HPDE6-E6E7 (cell line): ENCODE data around the gene TMEM258.
A peak's percentile ranks its signal among the peaks of the same experiment; 100 is the strongest.

Experiments used
- DNase-seq: peaks from one replicate; pipeline ENCODE4 v3.0.0; 2011; ENCODE audit warnings: missing footprints; ENCODE audit errors: extremely low spot score

The TMEM258 gene

GRCh38 chr11:61757213-61757862, 35.1 kb downstream of the TMEM258 start:
- no peak for DNase-seq

GRCh38 chr11:61756452-61757212, 35.8 kb downstream of the TMEM258 start:
- DNase-seq = no peak

GRCh38 chr11:61756147-61756451, 36.3 kb downstream of the TMEM258 start:
- no peak for DNase-seq

GRCh38 chr11:61754534-61755482, 37.6 kb downstream of the TMEM258 start:
- no peak for DNase-seq

- no peak for DNase-seq
Measured at GRCh38 chr11:61753672-61754071, 38.7 kb downstream of the TMEM258 start.

GRCh38 chr11:61752925-61753521, 39.4 kb downstream of the TMEM258 start:
- DNase-seq = no peak

GRCh38 chr11:61752117-61752924, 40.1 kb downstream of the TMEM258 start, which contains the start of gene MYRF:
TSS of gene MYRF (plus strand) at chr11:61752636. CDS start at chr11:61752745, 109 bp downstream.
- no peak for DNase-seq

GRCh38 chr11:61751384-61751783, 41.0 kb downstream of the TMEM258 start:
- DNase-seq = no peak

- no peak for DNase-seq
Measured at GRCh38 chr11:61750631-61751273, 41.6 kb downstream of the TMEM258 start.

- no peak for DNase-seq
Measured at GRCh38 chr11:61749591-61750217, 42.7 kb downstream of the TMEM258 start.

GRCh38 chr11:61747967-61748285, 44.5 kb downstream of the TMEM258 start:
- DNase-seq = no peak

GRCh38 chr11:61747192-61747966, 45.0 kb downstream of the TMEM258 start:
- peak; percentile 75 for DNase-seq

GRCh38 chr11:61746442-61747191, 45.8 kb downstream of the TMEM258 start:
- DNase-seq = no peak

GRCh38 chr11:61745781-61746441, 46.5 kb downstream of the TMEM258 start:
- no peak for DNase-seq

- DNase-seq = no peak
Measured at GRCh38 chr11:61744609-61745156, 47.7 kb downstream of the TMEM258 start.

- no peak for DNase-seq
Measured at GRCh38 chr11:61744181-61744580, 48.2 kb downstream of the TMEM258 start.

GRCh38 chr11:61743486-61744095, 48.8 kb downstream of the TMEM258 start:
- DNase-seq = no peak
